HEK293T (cell line): ENCODE results near the gene PARVB.

Source experiments
- BHLHE40 ChIP-seq: fragments of 450-650 bp; IDR thresholded peaks from 2 replicates; pipeline ENCODE4 v1.6.1; 2016; ENCODE audit warnings: mild to moderate bottlenecking, moderate library complexity, borderline replicate concordance
- ELF4 ChIP-seq: fragments of 450-650 bp; IDR thresholded peaks from 2 replicates; pipeline ENCODE4 v1.6.1; 2017; ENCODE audit warnings: antibody characterized with exemption
- FOXK2 ChIP-seq: fragments of 450-650 bp; IDR thresholded peaks from 2 replicates; pipeline ENCODE4 v1.6.1; 2016; ENCODE audit warnings: mild to moderate bottlenecking
- FOXM1 ChIP-seq: fragments of 450-650 bp; IDR thresholded peaks from 2 replicates; pipeline ENCODE4 v1.6.1; 2017; ENCODE audit warnings: mild to moderate bottlenecking, borderline replicate concordance
- L3MBTL2 ChIP-seq: fragments of 450-650 bp; conservative IDR thresholded peaks from 2 replicates; pipeline ENCODE4 v1.6.1; 2016; ENCODE audit warnings: mild to moderate bottlenecking
- SP1 ChIP-seq: fragments of 450-650 bp; IDR thresholded peaks from 2 replicates; pipeline ENCODE4 v1.6.1; 2017
- ZNF384 ChIP-seq: fragments of 450-650 bp; IDR thresholded peaks from 2 replicates; pipeline ENCODE4 v1.6.1; 2016

DNA sequence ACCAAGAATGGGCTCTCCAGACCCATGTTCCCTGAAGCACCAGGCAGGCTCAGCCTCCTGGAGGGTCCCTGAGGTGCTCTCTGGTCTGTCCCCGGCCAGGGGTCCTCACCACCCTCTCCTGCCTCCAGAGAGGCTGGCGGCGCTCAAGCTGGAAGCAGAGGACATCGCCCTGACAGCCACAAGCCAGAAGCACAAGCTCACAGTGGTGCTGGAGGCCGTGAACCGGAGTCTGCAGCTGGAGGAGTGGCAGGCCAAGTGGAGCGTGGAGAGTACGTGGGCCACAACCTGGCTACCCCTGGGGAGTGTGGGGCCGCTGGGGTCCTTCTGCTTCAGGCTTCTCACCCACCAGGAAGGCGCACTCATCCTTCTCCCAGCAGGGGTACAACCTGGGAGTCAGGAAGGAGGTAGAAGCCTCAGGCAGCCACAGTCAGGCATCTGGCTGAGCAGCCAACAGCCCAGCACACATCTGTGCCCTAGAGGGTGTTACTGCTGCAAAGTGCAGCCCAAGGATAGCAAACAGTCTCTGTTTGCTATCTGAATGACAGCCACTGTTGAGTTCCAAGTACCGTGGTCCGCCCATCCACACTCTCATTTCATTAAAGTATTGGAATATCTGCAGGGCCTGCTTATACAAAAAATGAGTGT is 165.0 kb downstream of the PARVB start:
- TF ChIP-seq FOXM1 (no peak), ZNF384 (no peak), SP1 (no peak), L3MBTL2 (no peak), ELF4 (no peak), FOXK2 (no peak), BHLHE40 (no peak)
